Ishikawa (cell line): ENCODE results near the gene EPB41L5.

ENCODE experiments used
- CREB1 ChIP-seq: IDR thresholded peaks from 2 replicates; pipeline ENCODE4 v1.6.1; 2012; ENCODE audit warnings: low read depth
- EGR1 ChIP-seq: IDR thresholded peaks from 2 replicates; pipeline ENCODE4 v1.6.1; 2012
- EP300 ChIP-seq: IDR thresholded peaks from 2 replicates; pipeline ENCODE4 v1.6.1; 2012; ENCODE audit warnings: borderline replicate concordance
- FOXM1 ChIP-seq: IDR thresholded peaks from 2 replicates; pipeline ENCODE4 v1.6.1; 2012; ENCODE audit warnings: low read depth, borderline replicate concordance
- NFIC ChIP-seq: IDR thresholded peaks from 2 replicates; pipeline ENCODE4 v1.6.1; 2012
- RAD21 ChIP-seq: IDR thresholded peaks from 2 replicates; pipeline ENCODE4 v1.6.1; 2012; ENCODE audit warnings: low read depth
- TEAD4 ChIP-seq: IDR thresholded peaks from 2 replicates; pipeline ENCODE4 v1.6.1; 2012
- TF ChIP-seq, protein P1 (sequence below): IDR thresholded peaks from 2 replicates; pipeline ENCODE4 v1.6.1; 2012; ENCODE audit warnings: low read depth, mild to moderate bottlenecking

DNA sequence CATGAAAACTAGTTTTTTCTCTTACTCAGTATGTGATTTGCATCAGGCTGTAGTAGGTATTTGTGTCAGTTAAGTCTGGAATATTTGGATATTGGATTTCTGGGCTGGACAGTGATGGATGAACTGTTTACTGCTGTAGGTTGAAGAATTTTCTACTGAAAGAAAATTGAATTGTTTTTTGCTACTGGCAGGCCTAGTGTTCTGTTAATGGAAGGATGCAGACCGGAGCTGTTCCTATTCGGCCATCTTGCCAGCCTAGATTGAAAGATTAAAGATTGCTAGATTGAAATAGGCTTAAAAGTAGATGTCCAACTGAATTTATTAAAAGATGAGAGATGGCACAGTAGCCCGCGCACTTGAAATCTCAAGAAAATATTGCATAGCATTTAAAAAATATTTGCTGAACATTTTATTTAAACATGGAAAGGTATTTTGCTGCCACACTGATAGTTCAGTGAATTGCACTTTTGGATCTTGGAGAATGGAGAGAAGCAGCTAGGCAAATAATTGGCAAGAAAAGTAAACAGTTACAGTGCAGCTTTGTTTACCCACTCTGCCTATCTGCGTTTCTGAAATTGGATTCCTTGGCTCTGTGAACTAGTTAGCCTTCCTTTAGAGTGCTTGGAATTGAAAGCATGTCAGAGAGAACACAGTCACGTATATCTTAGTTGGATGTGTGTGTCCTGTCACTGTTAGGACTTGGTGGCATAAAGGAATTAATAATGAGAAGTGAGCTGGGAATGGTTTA is 54.1 kb downstream of the EPB41L5 start:
- no peak for TF ChIP-seq EP300
- TF ChIP-seq, protein P1, sequence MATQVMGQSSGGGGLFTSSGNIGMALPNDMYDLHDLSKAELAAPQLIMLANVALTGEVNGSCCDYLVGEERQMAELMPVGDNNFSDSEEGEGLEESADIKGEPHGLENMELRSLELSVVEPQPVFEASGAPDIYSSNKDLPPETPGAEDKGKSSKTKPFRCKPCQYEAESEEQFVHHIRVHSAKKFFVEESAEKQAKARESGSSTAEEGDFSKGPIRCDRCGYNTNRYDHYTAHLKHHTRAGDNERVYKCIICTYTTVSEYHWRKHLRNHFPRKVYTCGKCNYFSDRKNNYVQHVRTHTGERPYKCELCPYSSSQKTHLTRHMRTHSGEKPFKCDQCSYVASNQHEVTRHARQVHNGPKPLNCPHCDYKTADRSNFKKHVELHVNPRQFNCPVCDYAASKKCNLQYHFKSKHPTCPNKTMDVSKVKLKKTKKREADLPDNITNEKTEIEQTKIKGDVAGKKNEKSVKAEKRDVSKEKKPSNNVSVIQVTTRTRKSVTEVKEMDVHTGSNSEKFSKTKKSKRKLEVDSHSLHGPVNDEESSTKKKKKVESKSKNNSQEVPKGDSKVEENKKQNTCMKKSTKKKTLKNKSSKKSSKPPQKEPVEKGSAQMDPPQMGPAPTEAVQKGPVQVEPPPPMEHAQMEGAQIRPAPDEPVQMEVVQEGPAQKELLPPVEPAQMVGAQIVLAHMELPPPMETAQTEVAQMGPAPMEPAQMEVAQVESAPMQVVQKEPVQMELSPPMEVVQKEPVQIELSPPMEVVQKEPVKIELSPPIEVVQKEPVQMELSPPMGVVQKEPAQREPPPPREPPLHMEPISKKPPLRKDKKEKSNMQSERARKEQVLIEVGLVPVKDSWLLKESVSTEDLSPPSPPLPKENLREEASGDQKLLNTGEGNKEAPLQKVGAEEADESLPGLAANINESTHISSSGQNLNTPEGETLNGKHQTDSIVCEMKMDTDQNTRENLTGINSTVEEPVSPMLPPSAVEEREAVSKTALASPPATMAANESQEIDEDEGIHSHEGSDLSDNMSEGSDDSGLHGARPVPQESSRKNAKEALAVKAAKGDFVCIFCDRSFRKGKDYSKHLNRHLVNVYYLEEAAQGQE = no peak
- no peak for TF ChIP-seq NFIC
- no peak for TF ChIP-seq FOXM1
- TF ChIP-seq RAD21 = no peak
- no peak for TF ChIP-seq CREB1
- no peak for TF ChIP-seq TEAD4
- TF ChIP-seq EGR1 = no peak
